ENCODE results near the gene DNMBP. TPM values are rescaled to one million over a fixed set of nuclear protein-coding genes. Genes with fewer than 3 reads are reported as not detected.
"Not testable (repeated sequence)": the region's sequence is repeated elsewhere in the genome, so short reads cannot be mapped to it uniquely, and the experiment has no call there.

DNMBP gene
- total and polyA plus RNA-seq, 2 experiments from 2014 or later = 13.6 to 22.9 TPM

- no peaks in the 10 kb centered on the region for H3K4me1 ChIP-seq (ENCODE audit: low read depth)
- H3K9me3 ChIP-seq (ENCODE audit: low read depth) = no peaks in the 10 kb centered on the region
- no peaks in the 10 kb centered on the region for H3K36me3 ChIP-seq
- no peak overlapping the region for H3K4me3 ChIP-seq
- no peak for TF ChIP-seq CTCF (IDR thresholded peaks at IDR 0.05; ENCODE audit: low read depth, low read length)
- H3K27ac ChIP-seq = no peak overlapping the region
- no peaks in the 10 kb centered on the region for H3K27me3 ChIP-seq
- no peak for DNase-seq (ENCODE audit: low read depth in 1 of 2, low spot score in 1 of 2)
These were observed 165.3 kb downstream of the DNMBP start for GRCh38 chr10:99844433-99844955.

- no peak for TF ChIP-seq CTCF (IDR thresholded peaks at IDR 0.05; ENCODE audit: low read depth, low read length)
- no peak overlapping the region for H3K27ac ChIP-seq
- H3K4me1 ChIP-seq (ENCODE audit: low read depth) = no peaks in the 10 kb centered on the region
- H3K9me3 ChIP-seq (ENCODE audit: low read depth) = no peaks in the 10 kb centered on the region
- DNase-seq (ENCODE audit: low read depth in 1 of 2, low spot score in 1 of 2) = no peak
- H3K27me3 ChIP-seq = no peaks in the 10 kb centered on the region
- no peaks in the 10 kb centered on the region for H3K36me3 ChIP-seq
- H3K4me3 ChIP-seq = no peak overlapping the region
These were observed 166.4 kb downstream of the DNMBP start for GRCh38 chr10:99843310-99843709.

- H3K4me3 ChIP-seq = no peak overlapping the region
- H3K27ac ChIP-seq = no peak overlapping the region
- no peak for TF ChIP-seq CTCF (IDR thresholded peaks at IDR 0.05; ENCODE audit: low read depth, low read length)
These were observed 168.0 kb downstream of the DNMBP start for GRCh38 chr10:99841746-99842145.

GRCh38 chr10:99840859-99841258 is 168.9 kb downstream of the DNMBP start:
- not testable (repeated sequence) for H3K36me3 ChIP-seq; H3K4me1 ChIP-seq (ENCODE audit: low read depth); H3K27ac ChIP-seq; H3K9me3 ChIP-seq (ENCODE audit: low read depth); H3K4me3 ChIP-seq; H3K27me3 ChIP-seq; DNase-seq (ENCODE audit: low read depth in 1 of 2, low spot score in 1 of 2)

More at GRCh38 chr10:99841746-99842145, 168.0 kb downstream of the DNMBP start:
- Histone ChIP-seq H3K36me3 (no peaks in the 10 kb centered on the region), H3K4me1 (ENCODE audit: low read depth) (no peaks in the 10 kb centered on the region), H3K9me3 (ENCODE audit: low read depth) (no peaks in the 10 kb centered on the region), H3K27me3 (no peaks in the 10 kb centered on the region)
- DNase-seq (ENCODE audit: low read depth in 1 of 2, low spot score in 1 of 2) = no peak

- no peak for DNase-seq (ENCODE audit: low read depth in 1 of 2, low spot score in 1 of 2)
- Histone ChIP-seq H3K36me3 (no peaks in the 10 kb centered on the region), H3K9me3 (ENCODE audit: low read depth) (no peaks in the 10 kb centered on the region), H3K27ac (no peak overlapping the region), H3K4me3 (no peak overlapping the region), H3K4me1 (ENCODE audit: low read depth) (no peaks in the 10 kb centered on the region), H3K27me3 (no peaks in the 10 kb centered on the region)
- no peak for TF ChIP-seq CTCF (IDR thresholded peaks at IDR 0.05; ENCODE audit: low read depth, low read length)
These were observed 173.0 kb downstream of the DNMBP start for GRCh38 chr10:99836711-99837110.

- TF ChIP-seq CTCF (IDR thresholded peaks at IDR 0.05; ENCODE audit: low read depth, low read length) = no peak
- Histone ChIP-seq H3K36me3 (no peaks in the 10 kb centered on the region), H3K4me1 (ENCODE audit: low read depth) (no peaks in the 10 kb centered on the region), H3K9me3 (ENCODE audit: low read depth) (no peaks in the 10 kb centered on the region), H3K27ac (no peak overlapping the region), H3K27me3 (no peaks in the 10 kb centered on the region), H3K4me3 (no peak overlapping the region)
- no peak for DNase-seq (ENCODE audit: low read depth in 1 of 2, low spot score in 1 of 2)
These were observed 173.8 kb downstream of the DNMBP start for GRCh38 chr10:99835947-99836346.

Measured in cardiac muscle cell (in vitro differentiated cells and primary cell).